ENCODE results near the gene XRCC2. TPM values are rescaled to one million over a fixed set of nuclear protein-coding genes. Genes with fewer than 3 reads are reported as not detected.

The XRCC2 gene
- total and polyA plus RNA-seq, 2 of the 4 experiments (the other 2 are of a cell fraction): 2.2 to 3.6 TPM

- Histone ChIP-seq H3K4ac (ENCODE audit: low read depth, low read length) (no peak overlapping the region), H3K79me1 (ENCODE audit: low read depth in 1 of 2, low read length in 2 of 2) (peaks cover 14 to 15% of the 10 kb centered on the region in 2 experiments; a peak in 3 of 4 replicates), H2BK15ac (ENCODE audit: low read depth, low read length) (no peak overlapping the region), H3K9me3 (ENCODE audit: control insufficient read depth, insufficient read depth, low read length) (no peaks in the 10 kb centered on the region), H3K27me3 (ENCODE audit: control insufficient read depth, insufficient read depth, low read length) (no peaks in the 10 kb centered on the region), H3K18ac (ENCODE audit: low read depth, low read length) (no peak overlapping the region), H3K4me2 (ENCODE audit: low read depth, low read length) (no peak overlapping the region), H3K9ac (ENCODE audit: low read depth, low read length) (no peak overlapping the region), H3K23ac (ENCODE audit: low read depth, low read length) (no peak overlapping the region), H4K5ac (ENCODE audit: low read depth, low read length) (no peak overlapping the region), H3K4me3 (ENCODE audit: insufficient read depth, low read depth, low read length) (no peak overlapping the region), H2AK9ac (replicated peaks; ENCODE audit: low read depth, low read length, poor library complexity) (no peak overlapping the region), H4K91ac (ENCODE audit: insufficient read depth, low read depth, low read length) (no peak overlapping the region), H3K27ac (ENCODE audit: insufficient read depth, low read length) (no peak overlapping the region), H4K8ac (ENCODE audit: low read depth in 2 of 2, low read length in 2 of 2) (no peak overlapping the region), H2BK20ac (ENCODE audit: low read depth, low read length) (no peak overlapping the region), H3K36me3 (ENCODE audit: control insufficient read depth, insufficient read depth, low read length) (0 out of 2 replicates have a peak, but pooled peaks cover 1% of the 10 kb centered on the region), H3K9me1 (ENCODE audit: insufficient read depth, low read length) (no peaks in the 10 kb centered on the region), H2AK5ac (ENCODE audit: low read depth, low read length) (no peak overlapping the region), H2BK5ac (ENCODE audit: low read depth, low read length, poor library complexity, severe bottlenecking) (no peak overlapping the region), H3K14ac (replicated peaks; ENCODE audit: low read depth, low read length) (no peak overlapping the region), H2BK120ac (ENCODE audit: low read depth, low read length) (no peak overlapping the region), H3K56ac (ENCODE audit: extremely low read depth, insufficient read depth, low read length) (no peak overlapping the region), H2AFZ (replicated peaks; ENCODE audit: low read length, poor library complexity) (no peak overlapping the region), H3K4me1 (ENCODE audit: control insufficient read depth, insufficient read depth, low read length) (no peaks in the 10 kb centered on the region), H4K20me1 (ENCODE audit: insufficient read depth, low read length) (no peaks in the 10 kb centered on the region)
- 100% methylated on average over 1 of the region's 1 CpG; no CpG with 5 or more reads in 1 of the 2 experiments for WGBS, 2 experiments (ENCODE audit: extremely low coverage in 2 of 2, insufficient read length in 1 of 2)
- DNase-seq: no peak
- ATAC-seq (ENCODE audit: low read depth): no peak
- dilution Hi-C loops (cut with HindIII; ENCODE audit: low sequenced_read_pairs, unreplicated experiment) (no loop called here), in situ Hi-C loops (cut with MboI; ENCODE audit: low sequenced_read_pairs) (no loop called here), intact Hi-C loops (cut with micrococcal nuclease) (no loop called here)
- CTCF ChIA-PET: no interaction called here
- POLR2A ChIA-PET (ENCODE audit: unreplicated experiment): no interaction called here
- BruUV-seq (replicated peaks): no TSS peak
- TF ChIP-seq RAD21 (IDR thresholded peaks at IDR 0.05; ENCODE audit: low read length) (no peak), FOS (IDR thresholded peaks at IDR 0.05; ENCODE audit: low read depth, low read length) (no peak), CTCF (conservative IDR thresholded peaks at IDR 0.05; ENCODE audit: low read depth, low read length) (no peak), MAZ (IDR thresholded peaks at IDR 0.05; ENCODE audit: borderline replicate concordance, low read depth, low read length) (no peak), SMC3 (IDR thresholded peaks at IDR 0.05; ENCODE audit: low read depth, low read length) (no peak), ELK1 (IDR thresholded peaks at IDR 0.05; ENCODE audit: borderline replicate concordance, low read depth, low read length) (no peak), RCOR1 (IDR thresholded peaks at IDR 0.05; ENCODE audit: insufficient replicate concordance, low read length) (no peak), MXI1 (IDR thresholded peaks at IDR 0.05; ENCODE audit: borderline replicate concordance, low read depth, low read length) (no peak), BHLHE40 (IDR thresholded peaks at IDR 0.05; ENCODE audit: low read depth, low read length) (no peak), CEBPB (IDR thresholded peaks at IDR 0.05; ENCODE audit: low read depth, low read length) (no peak), POLR2A (IDR thresholded peaks at IDR 0.05; ENCODE audit: low read depth, low read length) (no peak), NFE2L2 (IDR thresholded peaks at IDR 0.05; ENCODE audit: low read depth, low read length) (no peak), CHD1 (IDR thresholded peaks at IDR 0.05; ENCODE audit: low read depth, low read length) (no peak), RFX5 (IDR thresholded peaks at IDR 0.05; ENCODE audit: low read depth, low read length) (no peak)
- TF ChIP-seq, protein P1, sequence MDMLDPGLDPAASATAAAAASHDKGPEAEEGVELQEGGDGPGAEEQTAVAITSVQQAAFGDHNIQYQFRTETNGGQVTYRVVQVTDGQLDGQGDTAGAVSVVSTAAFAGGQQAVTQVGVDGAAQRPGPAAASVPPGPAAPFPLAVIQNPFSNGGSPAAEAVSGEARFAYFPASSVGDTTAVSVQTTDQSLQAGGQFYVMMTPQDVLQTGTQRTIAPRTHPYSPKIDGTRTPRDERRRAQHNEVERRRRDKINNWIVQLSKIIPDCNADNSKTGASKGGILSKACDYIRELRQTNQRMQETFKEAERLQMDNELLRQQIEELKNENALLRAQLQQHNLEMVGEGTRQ (IDR thresholded peaks at IDR 0.05; ENCODE audit: low read depth, low read length): no peak
Observed at GRCh38 chr7:152666078-152666477, 9.9 kb downstream of the XRCC2 start.

Measured in IMR-90 (cell line).